ENCODE data around the gene CHAC2. TPM values are rescaled to one million over a fixed set of nuclear protein-coding genes. Genes with fewer than 3 reads are reported as not detected.

CHAC2 gene
- total and polyA plus RNA-seq, 2 of the 13 experiments (the other 11 are each of a cell fraction or from before 2014, with no cell fraction given), result 1.7 to 10.7 TPM

DNA sequence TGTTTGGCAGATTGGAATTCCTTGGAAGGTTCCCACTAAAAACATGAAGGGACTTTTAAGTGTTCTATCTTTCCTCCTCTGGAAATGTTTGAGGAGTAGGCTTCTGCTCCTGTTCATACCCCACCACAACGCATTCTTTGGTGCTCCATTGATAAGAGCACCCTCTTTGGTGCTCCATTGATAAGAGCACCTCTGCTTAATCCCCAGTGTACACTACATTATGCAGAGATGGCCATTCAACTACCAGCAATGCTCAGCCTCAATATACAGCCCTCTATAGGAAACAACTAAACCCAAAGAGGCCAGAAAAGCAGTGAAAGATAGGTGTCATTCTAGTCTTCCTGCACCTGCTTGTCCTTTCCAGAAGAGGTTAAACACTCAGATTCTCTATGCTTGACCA lies 1.8 kb upstream of the CHAC2 start:
- H3K9ac ChIP-seq (ENCODE audit: insufficient read depth, low read depth, low read length), result no peak overlapping the region
- no peak for ATAC-seq
- H3K4me1 ChIP-seq (ENCODE audit: insufficient read depth, low read length), result peaks cover 33% of the 10 kb centered on the region
- no TSS peak for BruUV-seq (replicated peaks)
- no peak for DNase-seq (ENCODE audit: low spot score)
- WGBS (ENCODE audit: low lambda C conversion rate), result 100% methylated on average over 1 of the region's 1 CpG
- in situ Hi-C loops (cut with HindIII; ENCODE audit: extremely low pct_ligation_motif_present, low pct_unique_long_range_greater_than_20kb), result no loop called here
- H3K27me3 ChIP-seq (ENCODE audit: control insufficient read depth in 1 of 2, insufficient read depth in 2 of 2, low read length in 2 of 2), result no peaks in the 10 kb centered on the region; a peak in 1 of 5 replicates
- FAIRE-seq, result no peak
- H3K79me2 ChIP-seq (ENCODE audit: insufficient read depth, low read length), result peaks cover 50% of the 10 kb centered on the region
- CTCF ChIA-PET (ENCODE audit: low intra/inter-chr PET ratio, low total read pairs), result no interaction called here
- intact Hi-C loops (cut with micrococcal nuclease; ENCODE audit: unreplicated experiment), result loop anchor here (2.0 kb wide), 1 partner anchor 21 kb away; the partner anchor contains the start of genes ASB3 and ERLEC1
- POLR2A ChIA-PET, result interaction anchor here (7.0 kb wide), 1 partner anchor 20 kb away, joined by 53 read pairs; the partner anchor contains the start of genes ASB3 and ERLEC1
- H3K36me3 ChIP-seq (replicated peaks in 1 of 2; ENCODE audit: control insufficient read depth in 1 of 2, insufficient read depth in 2 of 2, low read length in 2 of 2), result peaks cover 11 to 31% of the 10 kb centered on the region in 2 experiments
- H3K27ac ChIP-seq (ENCODE audit: extremely low read length, insufficient read depth, low read length), result no peak overlapping the region
- no peak overlapping the region for H3K4me3 ChIP-seq (replicated peaks in 1 of 3; ENCODE audit: insufficient read depth in 1 of 3, low read depth in 2 of 3, low read length in 3 of 3)
- no peak overlapping the region for H2AFZ ChIP-seq (ENCODE audit: low read length)
- H3K9me3 ChIP-seq (ENCODE audit: low read length), result no peaks in the 10 kb centered on the region
- no peak overlapping the region for H3K4me2 ChIP-seq (ENCODE audit: low read depth, low read length)
- H4K20me1 ChIP-seq (ENCODE audit: insufficient read depth, low read length), result no peaks in the 10 kb centered on the region; the same call in none of the 2 replicates
- no peak for TF ChIP-seq ATF1 (CRISPR knock-in tag; IDR thresholded peaks at IDR 0.05)
- no peak for TF ChIP-seq FOSL1 (CRISPR knock-in tag; IDR thresholded peaks at IDR 0.05; ENCODE audit: borderline replicate concordance)
- TF ChIP-seq KAT8 (CRISPR knock-in tag; IDR thresholded peaks at IDR 0.05), result no peak
- TF ChIP-seq FOXA3 (CRISPR knock-in tag; IDR thresholded peaks at IDR 0.05), result no peak
- no peak for TF ChIP-seq MTF1 (CRISPR knock-in tag; IDR thresholded peaks at IDR 0.05)
- 0 out of 2 replicates have a peak, but pooled peaks have one; percentile 45 for TF ChIP-seq ZNF263 (CRISPR knock-in tag; IDR thresholded peaks at IDR 0.05)

DNA sequence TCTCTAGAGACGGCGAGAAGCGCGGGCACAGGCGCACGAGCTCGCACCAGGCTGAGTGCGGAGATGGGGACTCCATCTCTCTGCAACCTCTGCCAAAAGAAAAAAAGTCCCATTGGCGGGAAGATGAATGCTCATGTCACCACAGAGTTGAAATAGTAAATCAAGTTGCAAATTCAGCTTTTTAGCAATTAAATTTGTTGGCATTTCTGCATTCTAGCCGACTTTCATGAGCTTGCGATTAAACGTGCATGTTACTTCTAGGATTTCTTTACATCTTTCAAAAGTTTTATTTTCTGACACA lies 588 bp downstream of the CHAC2 start:
- Histone ChIP-seq H3K4me3 (replicated peaks in 1 of 3; ENCODE audit: insufficient read depth in 1 of 3, low read depth in 2 of 3, low read length in 3 of 3) (peak overlapping the region; percentile 80 to 90 (median 82)), H3K27ac (ENCODE audit: extremely low read length, insufficient read depth, low read length) (peak overlapping the region; percentile 73), H4K20me1 (ENCODE audit: insufficient read depth, low read length) (no peaks in the 10 kb centered on the region; the same call in none of the 2 replicates), H3K9me3 (ENCODE audit: low read length) (no peaks in the 10 kb centered on the region), H3K36me3 (replicated peaks in 1 of 2; ENCODE audit: control insufficient read depth in 1 of 2, insufficient read depth in 2 of 2, low read length in 2 of 2) (peaks cover 5 to 21% of the 10 kb centered on the region in 2 experiments), H3K27me3 (ENCODE audit: control insufficient read depth in 1 of 2, insufficient read depth in 2 of 2, low read length in 2 of 2) (no peaks in the 10 kb centered on the region; a peak in 1 of 5 replicates), H3K4me1 (ENCODE audit: insufficient read depth, low read length) (peaks cover 36% of the 10 kb centered on the region), H3K4me2 (ENCODE audit: low read depth, low read length) (peak overlapping the region; percentile 90), H3K79me2 (ENCODE audit: insufficient read depth, low read length) (peaks cover 56% of the 10 kb centered on the region), H3K9ac (ENCODE audit: insufficient read depth, low read depth, low read length) (peak overlapping the region; percentile 76), H2AFZ (ENCODE audit: low read length) (no peak overlapping the region)
- BruUV-seq (replicated peaks), result no TSS peak
- in situ Hi-C loops (cut with HindIII; ENCODE audit: extremely low pct_ligation_motif_present, low pct_unique_long_range_greater_than_20kb) (no loop called here), intact Hi-C loops (cut with micrococcal nuclease; ENCODE audit: unreplicated experiment) (no loop called here)
- POLR2A ChIA-PET, result interaction anchor here (0.6 to 7.0 kb wide), 3 partner anchors 18 to 351 kb away, joined by 3 to 53 read pairs (median 4); partner anchors contain the start of genes ASB3, ERLEC1 and PSME4
- no peak for DNase-seq (ENCODE audit: low spot score)
- CTCF ChIA-PET (ENCODE audit: low intra/inter-chr PET ratio, low total read pairs), result no interaction called here
- ATAC-seq, result peak; percentile 72
- FAIRE-seq, result no peak
- 3% methylated on average over 12 of the region's 12 CpGs for WGBS (ENCODE audit: low lambda C conversion rate)
- no peak for TF ChIP-seq ZNF124 (CRISPR knock-in tag; IDR thresholded peaks at IDR 0.05)
- no peak for TF ChIP-seq ZNF709 (CRISPR knock-in tag; IDR thresholded peaks at IDR 0.05)
- no peak for TF ChIP-seq ZNF230 (CRISPR knock-in tag; IDR thresholded peaks at IDR 0.05)
- TF ChIP-seq, protein P1, sequence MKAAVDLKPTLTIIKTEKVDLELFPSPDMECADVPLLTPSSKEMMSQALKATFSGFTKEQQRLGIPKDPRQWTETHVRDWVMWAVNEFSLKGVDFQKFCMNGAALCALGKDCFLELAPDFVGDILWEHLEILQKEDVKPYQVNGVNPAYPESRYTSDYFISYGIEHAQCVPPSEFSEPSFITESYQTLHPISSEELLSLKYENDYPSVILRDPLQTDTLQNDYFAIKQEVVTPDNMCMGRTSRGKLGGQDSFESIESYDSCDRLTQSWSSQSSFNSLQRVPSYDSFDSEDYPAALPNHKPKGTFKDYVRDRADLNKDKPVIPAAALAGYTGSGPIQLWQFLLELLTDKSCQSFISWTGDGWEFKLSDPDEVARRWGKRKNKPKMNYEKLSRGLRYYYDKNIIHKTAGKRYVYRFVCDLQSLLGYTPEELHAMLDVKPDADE (CRISPR knock-in tag; IDR thresholded peaks at IDR 0.05), result no peak
- TF ChIP-seq ZFX (CRISPR knock-in tag; IDR thresholded peaks at IDR 0.05; ENCODE audit: low read depth), result no peak
- TF ChIP-seq TBX2 (CRISPR knock-in tag; IDR thresholded peaks at IDR 0.05; ENCODE audit: borderline replicate concordance), result no peak
- TF ChIP-seq ASH2L (IDR thresholded peaks at IDR 0.05; ENCODE audit: insufficient read length, low read depth, low read length), result peak; percentile 0
- TF ChIP-seq ZNF567 (CRISPR knock-in tag; IDR thresholded peaks at IDR 0.05; ENCODE audit: borderline replicate concordance), result no peak
- TF ChIP-seq ZNF484 (CRISPR knock-in tag; IDR thresholded peaks at IDR 0.05; ENCODE audit: borderline replicate concordance, low read depth), result no peak
- peak; percentile 82 for TF ChIP-seq ZNF7 (CRISPR knock-in tag; IDR thresholded peaks at IDR 0.05)
- TF ChIP-seq SIN3B (IDR thresholded peaks at IDR 0.05; ENCODE audit: low read length), result no peak
- TF ChIP-seq, protein P2, sequence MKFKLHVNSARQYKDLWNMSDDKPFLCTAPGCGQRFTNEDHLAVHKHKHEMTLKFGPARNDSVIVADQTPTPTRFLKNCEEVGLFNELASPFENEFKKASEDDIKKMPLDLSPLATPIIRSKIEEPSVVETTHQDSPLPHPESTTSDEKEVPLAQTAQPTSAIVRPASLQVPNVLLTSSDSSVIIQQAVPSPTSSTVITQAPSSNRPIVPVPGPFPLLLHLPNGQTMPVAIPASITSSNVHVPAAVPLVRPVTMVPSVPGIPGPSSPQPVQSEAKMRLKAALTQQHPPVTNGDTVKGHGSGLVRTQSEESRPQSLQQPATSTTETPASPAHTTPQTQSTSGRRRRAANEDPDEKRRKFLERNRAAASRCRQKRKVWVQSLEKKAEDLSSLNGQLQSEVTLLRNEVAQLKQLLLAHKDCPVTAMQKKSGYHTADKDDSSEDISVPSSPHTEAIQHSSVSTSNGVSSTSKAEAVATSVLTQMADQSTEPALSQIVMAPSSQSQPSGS (CRISPR knock-in tag; IDR thresholded peaks at IDR 0.05), result no peak
